ENCODE results near the gene BRK1. TPM values are rescaled to one million over a fixed set of nuclear protein-coding genes. Genes with fewer than 3 reads are reported as not detected.
"Not testable (repeated sequence)": the region's sequence is repeated elsewhere in the genome, so short reads cannot be mapped to it uniquely, and the experiment has no call there.

The BRK1 gene
- total RNA-seq (2014; rRNA removed; shearing (Covaris generic)), result 52.3 and 59.0 TPM in 2 replicates

DNA sequence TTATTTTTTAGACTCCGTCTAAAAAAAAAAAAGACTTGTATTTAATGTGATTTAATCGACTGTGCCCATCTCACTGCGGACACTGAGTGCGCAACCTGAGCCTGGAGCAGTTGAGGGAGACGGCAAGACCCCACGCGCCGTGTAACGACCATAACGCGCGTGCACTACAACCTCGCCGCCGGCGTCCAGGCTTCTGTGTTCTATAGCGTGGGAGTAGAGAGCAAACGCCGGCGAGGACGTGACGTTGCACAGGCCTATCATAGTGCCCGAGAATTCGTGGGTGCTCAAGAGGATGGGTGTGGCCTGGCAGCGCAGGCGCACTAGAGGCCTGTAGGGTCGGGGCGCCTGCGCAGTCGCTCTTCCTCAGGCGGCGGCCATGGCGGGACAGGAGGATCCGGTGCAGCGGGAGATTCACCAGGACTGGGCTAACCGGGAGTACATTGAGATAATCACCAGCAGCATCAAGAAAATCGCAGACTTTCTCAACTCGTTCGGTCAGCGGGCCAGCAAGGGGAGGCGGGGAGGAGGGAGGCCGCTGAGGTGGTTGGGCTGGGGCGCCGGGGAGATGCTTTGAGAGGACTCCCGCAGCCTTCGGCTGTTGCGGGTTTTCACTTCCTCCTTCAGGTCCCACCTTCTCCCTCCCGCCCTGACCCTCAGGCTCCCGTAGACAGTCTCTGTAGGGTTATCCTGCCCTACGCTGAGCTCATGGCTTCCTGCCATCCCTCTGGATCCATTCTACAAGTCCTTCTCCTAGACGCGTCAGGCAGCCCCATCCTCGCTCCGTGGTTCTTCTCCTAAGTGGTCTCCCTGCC is at the start of gene BRK1:
TSS of gene BRK1 (plus strand) at position 350 of the 812 bp plus-strand sequence. CDS start at position 377, 27 bp downstream.
- peak; percentile 96 for DNase-seq (ENCODE audit: low read depth)

DNA sequence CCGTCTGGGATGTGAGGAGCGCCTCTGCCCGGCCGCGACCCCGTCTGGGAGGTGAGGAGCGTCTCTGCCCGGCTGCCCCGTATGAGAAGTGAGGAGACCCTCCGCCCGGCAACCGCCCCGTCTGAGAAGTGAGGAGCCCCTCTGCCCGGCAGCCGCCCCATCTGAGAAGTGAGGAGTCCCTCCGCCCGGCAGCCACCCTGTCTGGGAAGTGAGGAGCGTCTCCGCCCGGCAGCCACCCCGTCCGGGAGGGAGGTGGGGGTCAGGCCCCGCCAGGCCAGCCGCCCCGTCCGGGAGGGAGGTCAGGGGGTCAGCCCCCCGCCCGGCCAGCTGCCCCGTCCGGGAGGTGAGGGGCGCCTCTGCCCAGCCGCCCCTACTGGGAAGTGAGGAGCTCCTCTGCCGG is 45.4 kb upstream of the BRK1 start:
- DNase-seq (ENCODE audit: low read depth), result not testable (repeated sequence)

DNA sequence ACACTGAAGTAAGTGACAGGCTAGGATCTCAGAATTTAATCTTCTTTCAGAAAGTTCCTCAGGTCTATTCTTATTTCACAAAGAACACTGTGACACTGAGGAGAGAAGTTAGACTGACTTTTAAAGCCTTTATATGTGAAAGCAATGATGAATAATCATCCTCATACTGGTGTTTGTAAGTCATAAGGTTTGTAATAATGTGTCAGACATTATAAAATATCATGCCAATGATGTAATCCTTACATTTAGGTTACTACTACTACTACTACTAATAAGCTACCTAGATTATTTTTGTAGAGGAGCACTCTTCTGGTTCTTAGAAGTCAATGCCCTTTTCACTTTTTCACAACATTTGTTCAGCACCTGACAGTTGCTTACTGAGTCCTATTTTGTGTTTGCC is 40.8 kb upstream of the BRK1 start:
- DNase-seq (ENCODE audit: low read depth), result no peak

DNA sequence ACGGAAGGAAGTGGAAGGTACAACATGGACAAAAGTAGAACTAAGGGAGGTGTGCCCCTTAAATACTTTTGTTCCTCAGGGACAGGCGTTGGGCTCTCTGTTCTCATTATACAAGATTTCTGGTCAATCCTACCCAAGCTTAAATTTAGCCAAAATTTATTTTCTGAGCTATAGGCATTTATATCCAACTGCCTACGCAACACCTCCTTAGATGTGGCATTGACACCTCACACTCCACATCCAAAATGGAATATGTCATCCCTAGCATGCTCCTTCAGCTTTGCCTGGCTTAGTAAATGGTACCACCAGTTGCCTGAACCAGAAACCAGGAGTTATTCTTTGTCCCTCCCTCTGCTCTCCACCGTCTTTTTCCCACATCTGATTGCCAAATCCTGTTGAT is 33.6 kb upstream of the BRK1 start:
- DNase-seq (ENCODE audit: low read depth), result no peak

GRCh38 chr3:10085738-10086137 is 29.7 kb upstream of the BRK1 start:
- no peak for DNase-seq (ENCODE audit: low read depth)

GRCh38 chr3:10088256-10088655 is 27.2 kb upstream of the BRK1 start:
- DNase-seq (ENCODE audit: low read depth), result no peak

DNA sequence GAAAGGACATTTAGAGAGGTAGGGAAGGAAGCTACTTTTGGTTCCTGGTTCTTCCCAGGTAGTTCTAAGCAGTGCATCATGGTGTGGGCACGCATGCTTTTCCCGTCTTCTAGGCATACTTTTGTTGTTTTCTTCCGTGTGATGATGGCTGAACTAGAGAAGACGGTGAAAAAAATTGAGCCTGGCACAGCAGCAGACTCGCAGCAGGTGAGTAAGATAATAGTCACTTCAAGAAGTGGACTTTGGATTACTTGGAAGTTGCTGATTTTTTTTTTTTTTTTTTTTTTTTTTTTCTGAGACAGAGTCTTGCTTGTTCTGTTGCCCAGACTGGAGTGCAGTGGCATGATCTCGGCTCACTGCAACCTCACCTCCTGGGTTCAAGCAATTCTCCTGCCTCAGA is 25.3 kb upstream of the BRK1 start:
- no peak for DNase-seq (ENCODE audit: low read depth)

DNA sequence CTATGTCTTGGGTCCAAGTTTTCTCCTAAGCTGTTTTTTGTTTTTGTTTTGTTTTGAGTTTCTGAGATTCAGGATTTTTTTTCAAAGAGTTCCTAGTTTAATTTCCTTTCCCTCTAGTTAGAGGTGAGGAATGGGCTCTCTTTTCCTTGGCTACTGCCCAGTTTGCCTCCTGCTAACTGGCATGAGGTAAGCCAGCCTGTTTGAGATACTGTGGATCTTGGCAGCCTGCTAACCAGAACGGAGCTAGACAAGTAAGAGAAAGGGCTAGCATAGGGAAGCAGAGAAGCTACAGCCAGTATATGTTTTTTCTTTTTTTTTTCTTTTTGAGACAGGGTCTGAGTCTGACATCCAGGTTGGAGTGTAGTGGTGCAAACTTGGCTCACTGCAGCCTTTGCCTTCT is 24.7 kb upstream of the BRK1 start:
- DNase-seq (ENCODE audit: low read depth), result not testable (repeated sequence)

DNA sequence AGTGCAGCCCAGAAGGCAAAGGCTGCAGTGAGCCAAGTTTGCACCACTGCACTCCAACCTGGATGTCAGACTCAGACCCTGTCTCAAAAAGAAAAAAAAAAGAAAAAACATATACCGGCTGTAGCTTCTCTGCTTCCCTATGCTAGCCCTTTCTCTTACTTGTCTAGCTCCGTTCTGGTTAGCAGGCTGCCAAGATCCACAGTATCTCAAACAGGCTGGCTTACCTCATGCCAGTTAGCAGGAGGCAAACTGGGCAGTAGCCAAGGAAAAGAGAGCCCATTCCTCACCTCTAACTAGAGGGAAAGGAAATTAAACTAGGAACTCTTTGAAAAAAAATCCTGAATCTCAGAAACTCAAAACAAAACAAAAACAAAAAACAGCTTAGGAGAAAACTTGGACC is 24.1 kb upstream of the BRK1 start:
- DNase-seq (ENCODE audit: low read depth), result not testable (repeated sequence)

- no peak for DNase-seq (ENCODE audit: low read depth)
Measured at GRCh38 chr3:10093678-10094077, 21.8 kb upstream of the BRK1 start.

- DNase-seq (ENCODE audit: low read depth), result no peak
Measured at GRCh38 chr3:10099041-10099440, 16.4 kb upstream of the BRK1 start.

DNA sequence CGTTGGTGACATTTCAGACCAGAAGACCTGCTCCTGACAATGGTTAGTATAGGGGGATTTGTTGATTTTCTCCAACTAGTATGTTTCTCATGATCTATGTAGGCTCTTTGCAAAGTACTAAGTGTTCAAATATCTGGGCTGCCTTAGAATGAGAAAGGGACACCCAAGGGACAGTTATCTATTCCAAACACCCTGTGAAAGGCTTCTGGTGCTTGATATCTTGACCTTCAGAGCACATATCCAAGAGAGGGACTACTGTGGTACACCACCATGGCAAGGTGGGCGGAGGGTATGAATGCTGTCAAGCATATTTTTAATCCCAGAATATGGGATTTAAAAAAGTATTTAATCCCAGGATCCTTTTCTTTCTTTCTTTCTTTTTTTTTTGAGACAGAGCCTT is 8.6 kb upstream of the BRK1 start:
- DNase-seq (ENCODE audit: low read depth), result no peak

DNA sequence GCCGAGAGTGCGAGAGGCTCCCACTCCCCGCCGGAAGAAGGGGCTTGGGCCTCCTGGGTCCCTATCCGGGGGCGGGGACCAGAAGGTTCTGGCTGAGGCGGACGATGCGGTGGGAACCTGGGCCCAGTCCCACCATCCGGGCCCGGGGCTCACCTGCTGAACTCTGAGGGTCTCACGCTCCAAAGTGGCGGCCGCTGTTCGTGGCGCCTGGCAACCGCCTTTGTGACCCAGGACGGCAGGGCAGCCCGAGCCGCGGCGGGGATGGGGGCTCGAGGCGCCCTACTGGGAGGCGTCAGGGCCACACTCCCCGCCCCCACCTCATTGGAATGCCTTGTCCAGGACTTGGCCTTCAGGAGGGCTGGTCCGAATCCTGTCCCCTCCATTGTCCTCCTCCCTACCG is 7.4 kb upstream of the BRK1 start, which contains the start of gene FANCD2OS:
TSS of gene FANCD2OS (minus strand) at position 165 of the 400 bp plus-strand sequence. CDS start 3,481 bp downstream, outside the sequence.
- DNase-seq (ENCODE audit: low read depth), result no peak

DNA sequence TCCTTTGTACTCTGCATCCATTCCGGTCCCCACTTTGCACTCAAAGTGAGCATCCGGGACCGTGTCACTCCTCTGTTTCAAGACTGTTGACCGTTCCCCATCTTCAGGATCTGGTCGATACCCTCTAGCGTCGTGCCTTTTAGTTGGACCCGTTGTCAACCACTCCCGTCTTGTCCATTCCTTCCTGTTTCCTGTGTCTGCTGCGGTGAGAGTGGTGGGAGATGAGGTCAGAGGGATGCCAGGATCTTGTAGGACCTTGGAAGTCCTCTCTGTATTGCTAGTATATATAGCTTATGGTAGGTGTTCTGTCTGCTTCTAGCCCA is 624 bp downstream of the BRK1 start:
- peak; percentile 55 for DNase-seq (ENCODE audit: low read depth)

DNA sequence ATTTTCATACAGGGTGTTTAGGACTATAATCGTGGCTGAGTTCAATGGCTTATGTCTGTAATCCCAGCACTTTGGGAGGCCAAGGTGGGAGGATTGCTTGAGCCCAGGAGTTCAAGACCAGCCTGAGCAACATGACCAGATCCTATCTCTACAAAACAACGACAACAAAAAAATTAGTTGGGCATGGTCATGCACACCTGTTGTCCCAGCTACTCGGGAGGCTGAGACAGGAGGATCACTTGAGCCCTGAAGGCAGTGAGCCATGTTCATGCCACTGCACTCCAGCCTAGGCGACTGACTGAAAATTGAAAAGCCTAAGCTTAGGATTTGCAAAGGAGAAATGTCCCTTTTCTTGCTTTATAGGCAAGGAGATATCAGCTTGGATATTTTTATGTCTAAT is 1.5 kb downstream of the BRK1 start:
- no peak for DNase-seq (ENCODE audit: low read depth)

- no peak for DNase-seq (ENCODE audit: low read depth)
Measured at GRCh38 chr3:10119376-10119775, 3.9 kb downstream of the BRK1 start.

- no peak for DNase-seq (ENCODE audit: low read depth)
Measured at GRCh38 chr3:10121064-10121463, 5.6 kb downstream of the BRK1 start.

- no peak for DNase-seq (ENCODE audit: low read depth)
Measured at GRCh38 chr3:10122724-10123123, 7.2 kb downstream of the BRK1 start.

DNA sequence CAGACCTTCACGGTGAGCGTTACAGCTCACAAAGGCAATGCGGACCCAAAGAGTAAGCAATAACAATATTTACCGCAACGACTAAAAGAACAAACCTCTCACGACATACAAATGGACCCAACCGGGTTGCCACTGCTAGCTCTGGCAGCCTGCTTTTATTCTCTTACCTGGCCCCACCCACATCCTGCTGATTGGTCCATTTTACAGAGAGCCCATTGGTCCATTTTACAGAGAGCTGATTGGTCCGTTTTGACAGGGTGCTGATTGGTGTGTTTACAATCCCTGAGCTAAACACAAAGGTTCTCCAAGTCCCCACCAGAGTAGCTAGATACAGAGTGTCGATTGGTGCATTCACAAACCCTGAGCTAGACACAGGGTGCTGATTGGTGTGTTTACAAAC is 20.4 kb downstream of the BRK1 start:
- DNase-seq (ENCODE audit: low read depth), result not testable (repeated sequence)

DNA sequence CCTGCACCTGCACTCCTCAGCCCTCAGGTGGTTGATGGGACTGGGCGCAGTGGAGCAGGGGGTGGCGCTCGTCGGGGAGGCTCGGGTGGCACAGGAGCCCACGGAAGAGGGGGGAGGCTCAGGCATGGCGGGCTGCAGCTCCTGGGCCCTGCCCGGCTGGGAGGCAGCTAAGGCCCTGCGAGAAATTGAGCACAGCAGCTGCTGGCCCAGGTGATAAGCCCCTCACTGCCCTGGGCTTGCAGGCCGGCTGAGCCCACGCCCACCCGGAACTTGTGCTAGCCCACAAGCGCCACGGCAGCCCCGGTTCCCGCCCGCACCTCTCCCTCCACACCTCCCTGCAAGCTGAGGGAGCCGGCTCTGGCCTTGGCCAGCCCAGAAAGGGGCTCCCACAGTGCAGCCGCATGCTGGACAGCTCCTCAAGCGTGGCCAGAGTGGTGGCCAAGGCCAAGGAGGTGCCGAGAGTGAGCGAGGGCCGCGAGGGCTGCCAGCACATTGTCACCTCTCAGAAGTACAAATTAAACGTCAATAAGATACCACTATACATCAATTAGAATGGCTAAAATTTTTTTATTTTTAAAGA is 21.0 kb downstream of the BRK1 start:
- DNase-seq (ENCODE audit: low read depth), result no peak

GRCh38 chr3:10137178-10137577 is 21.7 kb downstream of the BRK1 start:
- DNase-seq (ENCODE audit: low read depth), result no peak

DNA sequence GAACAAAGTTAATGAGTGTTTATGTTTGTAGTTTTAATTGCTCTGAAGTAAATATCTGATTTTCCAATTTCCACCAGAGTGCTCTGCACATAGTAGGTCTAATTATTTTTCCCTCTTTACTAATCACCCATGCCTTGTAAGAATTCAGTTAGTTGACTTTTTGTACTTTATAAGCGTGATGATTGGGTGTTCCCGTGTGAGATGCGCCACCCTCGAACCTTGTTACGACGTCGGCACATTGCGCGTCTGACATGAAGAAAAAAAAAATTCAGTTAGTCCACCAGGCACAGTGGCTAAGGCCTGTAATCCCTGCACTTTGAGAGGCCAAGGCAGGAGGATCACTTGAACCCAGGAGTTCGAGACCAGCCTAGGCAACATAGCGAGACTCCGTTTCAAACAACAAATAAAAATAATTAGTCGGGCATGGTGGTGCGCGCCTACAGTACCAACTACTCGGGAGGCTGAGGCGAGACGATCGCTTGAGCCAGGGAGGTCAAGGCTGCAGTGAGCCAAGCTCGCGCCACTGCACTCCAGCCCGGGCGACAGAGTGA is 25.6 kb downstream of the BRK1 start:
- peak; percentile 5 for DNase-seq (ENCODE audit: low read depth)

Measured in Daoy (cell line).